Bone marrow (tissue), 2 donors: ENCODE results near the gene ALX4.

ENCODE experiments used
- DNase-seq, 2 donors: peaks; one replicate each; lab custom pipeline; 2025; lab: John Stamatoyannopoulos, UW

ALX4 gene

DNA sequence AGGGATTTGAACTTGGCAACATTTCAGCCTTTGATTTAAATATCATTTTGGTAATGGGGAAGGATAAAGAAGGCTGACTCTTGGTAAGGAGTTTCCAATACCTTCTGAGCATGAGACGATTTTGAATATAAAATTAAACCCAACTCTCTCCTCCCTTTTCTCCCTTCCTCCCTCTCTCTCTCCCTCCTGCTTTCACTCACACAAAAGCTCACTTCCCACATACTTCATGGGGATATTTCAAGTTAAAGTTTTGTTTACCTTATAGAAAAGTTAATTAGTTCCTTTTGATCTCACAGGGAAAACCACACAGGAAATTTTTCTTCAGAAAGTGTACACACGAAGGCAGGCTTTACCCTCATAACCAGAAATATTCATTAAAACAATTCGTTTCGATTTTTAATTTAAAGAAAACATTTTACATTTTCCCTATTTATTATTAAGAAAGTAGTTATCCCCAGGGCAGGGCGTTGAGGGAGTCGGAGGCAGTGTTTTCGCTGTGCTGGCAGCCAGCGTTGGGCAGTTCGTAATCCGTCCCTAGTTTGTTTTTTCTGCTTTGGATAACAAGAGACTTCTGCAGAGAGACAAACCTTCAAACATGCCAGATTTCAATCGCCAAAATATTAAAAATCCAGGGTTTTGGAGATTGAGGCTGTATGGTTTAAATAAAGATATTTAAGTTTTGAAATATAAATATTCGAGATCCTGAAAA is 25.3 kb upstream of the ALX4 start:
- no peak for DNase-seq

DNA sequence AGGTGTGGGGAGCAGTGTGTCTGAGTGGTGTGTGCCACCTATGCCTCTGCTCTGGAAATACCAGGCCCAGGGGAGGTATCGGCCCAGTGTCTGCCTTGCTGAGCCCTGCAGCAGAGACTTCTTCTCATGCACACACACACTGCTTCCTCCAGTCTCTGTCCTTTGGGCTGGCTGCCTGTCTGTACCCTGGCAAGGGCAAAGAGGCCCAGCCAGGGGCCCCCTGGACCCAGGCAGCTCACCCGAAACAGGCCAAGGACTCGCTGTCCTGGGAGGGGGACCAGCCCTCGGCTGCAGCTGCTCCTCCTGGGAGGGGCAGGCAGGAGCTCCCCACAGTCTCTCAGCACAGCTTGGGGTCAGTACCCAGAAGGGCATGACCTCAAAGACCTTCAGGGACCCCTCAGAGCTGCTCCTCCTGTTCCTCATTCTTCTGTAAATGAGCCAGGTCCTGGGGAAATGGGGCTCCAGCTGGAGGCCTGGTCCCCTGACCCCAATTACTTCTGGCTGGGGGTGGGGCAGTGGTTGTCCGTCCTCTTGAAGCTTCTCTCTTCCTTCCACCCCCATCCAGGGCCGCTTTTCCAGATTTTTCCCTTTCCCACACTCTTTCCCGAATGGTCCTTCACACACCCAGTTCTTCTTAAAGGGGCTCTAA is 24.5 kb upstream of the ALX4 start:
- DNase-seq, result no peak

- DNase-seq, result no peak
Measured at GRCh38 chr11:44333271-44334218, 23.6 kb upstream of the ALX4 start.

GRCh38 chr11:44332665-44333064 is 22.7 kb upstream of the ALX4 start:
- DNase-seq, result no peak

DNA sequence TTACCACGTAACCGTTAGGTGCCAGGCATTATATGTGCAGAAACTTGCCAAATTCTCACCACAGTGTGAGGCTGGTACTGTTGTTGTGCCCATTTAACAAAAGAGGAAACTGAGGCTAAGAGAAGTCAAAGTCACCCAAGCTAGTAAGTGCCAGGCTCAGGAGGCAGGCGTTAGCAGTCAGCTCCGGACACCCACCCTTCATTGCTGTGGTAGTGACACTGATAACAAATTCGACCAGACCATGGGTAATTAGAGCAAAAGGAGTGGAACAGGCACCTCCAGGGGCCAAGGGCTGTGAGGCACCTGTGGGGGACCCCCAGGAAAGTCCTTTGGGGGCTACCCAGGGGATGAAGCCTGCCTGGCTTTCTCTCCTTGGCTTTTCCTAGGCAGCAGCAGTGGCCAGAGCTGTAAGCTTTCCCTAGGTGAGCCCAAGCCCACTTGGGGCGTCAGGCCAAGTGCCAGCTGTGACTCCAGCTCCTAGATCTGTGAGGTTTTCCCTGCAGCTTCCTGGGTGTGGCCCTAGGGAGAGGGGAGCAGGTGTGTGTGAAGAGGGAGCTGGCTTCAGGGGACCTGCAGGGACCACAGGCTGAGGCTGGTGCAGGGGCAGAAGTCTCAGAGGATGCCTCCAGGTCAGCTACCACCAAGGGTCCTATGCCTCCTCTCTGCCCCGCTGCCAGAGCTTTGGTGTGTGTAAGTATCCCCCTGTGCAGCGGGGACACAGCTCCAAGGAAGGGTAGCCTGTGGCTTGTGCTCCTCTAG is 19.7 kb upstream of the ALX4 start:
- no peak for DNase-seq

GRCh38 chr11:44328138-44328660 is 18.3 kb upstream of the ALX4 start:
- no peak for DNase-seq

DNA sequence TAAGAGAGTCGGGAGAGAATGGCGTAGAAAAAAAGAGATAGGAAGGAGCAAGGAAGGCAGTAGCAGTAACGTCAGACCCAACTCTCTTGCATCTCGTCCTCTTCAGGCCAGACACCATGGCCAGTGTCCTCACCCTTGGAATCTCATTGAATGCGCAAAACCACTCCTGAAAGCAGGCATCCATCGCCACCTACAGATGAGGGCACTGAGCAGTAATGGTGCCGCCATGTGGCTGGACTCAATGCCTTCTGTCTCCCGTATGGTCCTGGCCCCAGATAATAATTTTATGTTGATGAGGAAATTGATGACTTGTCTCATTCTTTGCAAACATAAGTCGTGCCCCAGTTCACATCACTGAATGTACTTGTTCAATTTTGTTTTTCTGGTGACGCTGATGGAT is 17.8 kb upstream of the ALX4 start:
- no peak for DNase-seq

DNA sequence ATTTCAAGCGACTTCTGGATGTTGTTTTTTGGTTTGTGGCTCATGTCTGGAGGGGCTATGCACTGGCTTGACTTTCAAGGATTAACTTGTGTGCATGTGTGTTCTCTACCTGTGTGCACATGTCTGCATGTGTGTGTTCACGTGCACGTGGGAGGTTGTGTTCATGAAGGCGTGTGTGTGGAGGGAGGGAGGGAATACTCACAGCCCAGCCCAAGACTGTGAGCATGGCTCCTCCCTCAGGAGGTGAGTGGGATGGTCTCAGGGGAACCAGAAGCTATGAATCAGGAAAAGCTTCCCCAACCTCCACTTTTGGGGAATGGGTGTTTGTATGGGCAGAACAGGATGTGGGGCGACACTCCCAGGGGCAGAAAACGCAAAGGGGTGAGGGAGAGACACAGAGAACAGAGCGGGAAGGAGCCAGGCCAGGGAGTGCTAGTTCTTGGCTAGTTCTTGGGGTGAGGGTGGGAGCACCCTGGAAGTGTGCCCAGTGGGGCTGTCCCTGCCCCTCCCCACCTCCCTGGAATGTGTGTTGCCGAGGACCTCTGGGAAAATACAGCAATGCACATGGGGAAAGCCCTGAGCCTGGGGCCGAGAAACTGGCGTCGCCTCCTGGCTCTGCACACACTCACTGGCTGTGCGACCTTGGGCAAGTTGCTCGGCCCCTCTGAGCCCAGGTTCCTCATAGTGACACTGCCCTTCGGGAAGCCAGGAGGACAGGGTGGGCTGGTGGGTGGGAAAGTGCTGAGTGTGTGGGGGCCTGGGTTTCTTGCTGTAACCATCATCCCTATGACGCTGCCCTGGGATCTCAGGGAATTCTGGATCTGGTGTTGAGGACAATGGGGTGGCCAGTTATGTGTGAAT is 16.9 kb upstream of the ALX4 start:
- DNase-seq, result no peak

DNA sequence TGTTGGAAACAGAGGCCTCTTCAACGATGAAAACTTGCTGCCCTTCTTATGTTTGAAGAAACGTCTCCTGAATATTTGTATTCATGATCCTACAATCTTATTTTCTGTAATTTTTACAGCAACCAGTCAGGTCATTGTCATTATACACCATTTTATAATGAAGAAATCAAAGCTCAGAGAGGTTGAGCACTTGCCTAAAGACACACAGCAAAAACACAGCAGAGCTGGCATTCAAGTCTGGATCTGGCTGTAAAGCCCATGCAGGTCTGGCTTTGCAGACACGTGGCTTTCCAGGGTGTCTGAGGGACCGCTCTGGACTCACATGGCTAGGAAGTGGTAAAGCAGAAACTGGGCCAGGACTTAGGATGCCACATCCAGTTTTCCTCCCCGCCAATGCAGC is 15.8 kb upstream of the ALX4 start:
- DNase-seq, result no peak

DNA sequence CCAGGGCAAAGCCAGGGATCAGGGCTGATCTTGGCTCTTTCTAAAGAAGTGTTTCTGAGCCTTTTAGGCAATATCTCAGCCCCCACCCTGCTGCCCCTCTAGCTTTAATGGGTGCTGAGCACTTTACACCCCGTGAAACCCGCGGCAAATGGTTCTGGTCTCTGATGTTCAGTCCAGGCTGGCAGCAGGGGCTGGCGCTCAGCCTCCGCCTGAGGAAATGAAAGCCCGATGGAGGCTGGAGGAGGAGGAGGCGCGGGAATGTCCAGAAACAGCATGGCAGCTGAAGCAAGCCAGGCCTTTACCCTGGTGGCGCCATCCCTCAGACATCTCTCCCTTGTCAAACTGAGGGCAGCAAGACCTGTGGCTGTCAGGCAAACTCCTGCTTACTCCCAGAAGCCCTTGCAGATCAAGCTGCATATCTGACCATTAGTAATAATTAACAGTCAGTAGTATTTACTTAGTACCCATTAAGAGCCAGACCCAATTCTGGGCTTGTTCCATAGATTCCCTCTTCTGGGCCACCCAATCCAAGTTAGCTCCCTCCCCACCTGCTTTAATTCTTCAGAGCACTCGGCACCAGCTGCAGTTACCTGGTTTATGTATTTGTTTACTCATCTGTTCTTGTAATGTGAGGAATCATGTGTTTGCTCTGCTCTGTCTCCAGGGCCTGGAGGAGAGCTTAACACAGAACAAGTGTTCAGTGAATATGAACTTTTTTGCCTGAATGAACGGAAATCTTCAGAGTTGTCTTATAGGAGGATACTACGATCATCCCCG is 15.0 kb upstream of the ALX4 start:
- no peak for DNase-seq

GRCh38 chr11:44324222-44324621 is 14.3 kb upstream of the ALX4 start:
- no peak for DNase-seq

GRCh38 chr11:44322243-44322642 is 12.3 kb upstream of the ALX4 start:
- DNase-seq, result no peak

- no peak for DNase-seq
Measured at GRCh38 chr11:44321059-44321458, 11.1 kb upstream of the ALX4 start.

DNA sequence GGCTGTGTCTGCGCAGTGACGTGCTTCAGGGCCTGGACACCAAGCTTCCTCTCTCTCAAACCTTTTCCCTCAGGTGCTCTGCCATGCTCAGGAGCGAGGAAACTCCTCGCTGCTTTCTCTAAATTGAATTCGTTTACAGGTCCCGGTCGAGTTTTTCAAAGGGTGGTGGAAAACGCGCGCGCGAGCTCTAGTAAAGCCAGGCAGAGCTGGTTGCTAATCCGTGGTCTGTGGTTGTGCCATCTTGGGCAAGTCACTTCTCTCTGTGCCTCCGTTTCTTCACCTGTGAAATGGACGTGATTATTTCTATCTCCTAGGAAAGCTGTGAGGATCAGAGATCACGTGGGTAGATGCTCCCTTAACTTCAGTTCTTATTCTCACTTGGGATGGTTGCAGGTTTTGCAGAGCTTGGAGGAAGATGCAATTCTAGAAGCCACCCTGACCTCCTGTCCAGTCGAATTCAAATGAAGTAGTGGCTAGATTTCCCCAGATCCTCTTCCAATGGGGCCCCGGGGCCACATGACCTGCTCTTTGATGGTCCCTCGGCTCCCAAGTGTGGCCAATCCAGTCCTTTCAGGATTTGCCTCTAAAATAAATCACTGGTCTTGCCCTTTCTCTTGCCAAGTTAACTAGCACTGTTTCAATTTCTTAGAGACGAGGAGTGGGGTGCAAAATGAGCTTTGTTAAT is 10.5 kb upstream of the ALX4 start:
- no peak for DNase-seq

- no peak for DNase-seq
Measured at GRCh38 chr11:44319552-44320288, 9.8 kb upstream of the ALX4 start.

GRCh38 chr11:44319170-44319551 is 9.2 kb upstream of the ALX4 start:
- no peak for DNase-seq

DNA sequence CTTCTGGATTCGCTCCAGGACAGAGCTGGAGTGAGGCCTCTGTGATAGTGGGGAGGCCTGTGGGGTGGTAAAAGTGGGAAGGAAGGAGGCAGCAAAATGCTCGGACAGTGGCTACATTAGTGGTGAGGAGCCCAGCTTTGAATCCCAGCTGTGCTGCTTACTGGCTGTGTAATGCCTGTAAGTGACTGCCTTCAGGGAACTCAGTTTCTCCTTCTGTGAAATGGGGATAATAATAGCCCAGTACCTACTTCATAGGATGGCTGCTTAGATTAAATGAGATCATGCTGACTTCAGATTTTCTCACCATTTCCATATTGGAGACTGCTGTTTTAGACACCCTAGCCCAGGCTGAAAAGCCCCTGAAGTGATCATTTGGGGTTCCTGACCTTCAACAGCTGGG is 8.4 kb upstream of the ALX4 start:
- no peak for DNase-seq

DNA sequence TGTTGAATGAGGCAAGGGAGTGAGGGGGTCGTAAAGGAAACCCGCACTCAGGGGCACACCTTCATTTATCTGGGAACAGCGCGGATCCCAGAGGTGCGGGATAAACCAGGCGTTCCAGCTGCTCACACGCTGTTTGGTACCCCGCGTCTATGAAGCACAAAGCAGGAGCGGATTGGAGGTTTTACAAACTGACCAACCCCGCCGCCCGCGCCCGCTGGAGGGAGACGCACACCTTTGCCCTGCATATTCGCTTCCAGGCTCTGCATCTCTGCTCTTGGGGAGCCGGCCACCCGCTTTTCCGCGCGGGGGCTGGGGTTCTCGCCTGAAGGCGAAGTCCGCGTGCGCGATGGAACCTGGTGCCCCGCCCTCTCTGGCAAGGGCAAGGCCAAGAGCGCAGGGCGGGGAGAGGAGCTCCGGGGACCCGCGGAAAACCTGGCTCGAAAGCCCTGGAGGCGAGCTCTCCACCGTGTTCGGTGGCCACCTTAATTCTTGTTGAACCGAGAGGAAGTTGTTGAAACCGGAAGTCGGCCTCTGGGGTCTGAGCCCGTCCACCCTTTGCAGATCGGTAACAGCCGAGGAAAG is 6.8 kb upstream of the ALX4 start:
- DNase-seq, result no peak
